ENCODE measurements around the gene GARNL3. TPM values are rescaled to one million over a fixed set of nuclear protein-coding genes. Genes with fewer than 3 reads are reported as not detected.

Gene GARNL3
- total RNA-seq, 1 experiment from 2014 or later, result 2.8 TPM

DNA sequence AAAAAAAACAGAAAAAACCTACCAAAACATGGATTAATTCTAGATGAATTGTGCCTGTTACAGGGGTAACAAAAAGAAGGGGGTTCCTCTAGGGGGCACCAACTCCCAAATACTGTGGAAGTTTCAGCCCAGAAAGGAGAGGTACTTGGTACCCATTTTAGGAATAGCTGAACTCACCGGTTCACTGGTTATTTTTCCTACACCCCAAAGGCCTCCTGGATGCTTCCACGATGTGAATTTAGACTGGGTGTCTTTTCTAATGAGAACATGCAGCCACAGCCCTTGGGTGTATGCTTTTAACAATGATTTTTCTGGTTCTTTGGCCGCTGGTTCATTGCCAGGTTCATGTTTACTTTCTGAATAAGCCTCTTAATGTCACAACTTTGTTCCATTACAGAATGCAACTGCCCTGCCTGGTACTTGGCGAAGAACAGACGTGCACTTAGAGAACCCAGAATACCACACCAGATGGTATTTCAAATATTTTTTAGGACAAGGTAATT, 46.7 kb downstream of the GARNL3 start:
- Mint-ChIP-seq H3K4me1 (ENCODE audit: low read depth, unreplicated experiment) (peaks cover 18% of the 10 kb centered on the region), H3K27ac (ENCODE audit: unreplicated experiment) (peak overlapping the region; percentile 10), H3K4me3 (ENCODE audit: low read depth, unreplicated experiment) (no peak overlapping the region), H3K27me3 (ENCODE audit: unreplicated experiment) (no peaks in the 10 kb centered on the region), H3K36me3 (ENCODE audit: insufficient read depth, unreplicated experiment) (no peaks in the 10 kb centered on the region), H3K9me3 (ENCODE audit: low read depth, unreplicated experiment) (no peaks in the 10 kb centered on the region)
- no TSS peak for BruUV-seq (replicated peaks)
- CTCF ChIA-PET, result interaction anchor here (1.7 kb wide), 1 partner anchor 10 kb away, joined by 5 read pairs; no protein-coding TSS in a partner anchor
- intact Hi-C loops (cut with micrococcal nuclease; ENCODE audit: unreplicated experiment), result no loop called here
- TF ChIP-seq, protein P1, sequence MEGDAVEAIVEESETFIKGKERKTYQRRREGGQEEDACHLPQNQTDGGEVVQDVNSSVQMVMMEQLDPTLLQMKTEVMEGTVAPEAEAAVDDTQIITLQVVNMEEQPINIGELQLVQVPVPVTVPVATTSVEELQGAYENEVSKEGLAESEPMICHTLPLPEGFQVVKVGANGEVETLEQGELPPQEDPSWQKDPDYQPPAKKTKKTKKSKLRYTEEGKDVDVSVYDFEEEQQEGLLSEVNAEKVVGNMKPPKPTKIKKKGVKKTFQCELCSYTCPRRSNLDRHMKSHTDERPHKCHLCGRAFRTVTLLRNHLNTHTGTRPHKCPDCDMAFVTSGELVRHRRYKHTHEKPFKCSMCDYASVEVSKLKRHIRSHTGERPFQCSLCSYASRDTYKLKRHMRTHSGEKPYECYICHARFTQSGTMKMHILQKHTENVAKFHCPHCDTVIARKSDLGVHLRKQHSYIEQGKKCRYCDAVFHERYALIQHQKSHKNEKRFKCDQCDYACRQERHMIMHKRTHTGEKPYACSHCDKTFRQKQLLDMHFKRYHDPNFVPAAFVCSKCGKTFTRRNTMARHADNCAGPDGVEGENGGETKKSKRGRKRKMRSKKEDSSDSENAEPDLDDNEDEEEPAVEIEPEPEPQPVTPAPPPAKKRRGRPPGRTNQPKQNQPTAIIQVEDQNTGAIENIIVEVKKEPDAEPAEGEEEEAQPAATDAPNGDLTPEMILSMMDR (IDR thresholded peaks at IDR 0.05; ENCODE audit: unreplicated experiment), result peak; percentile 24
- peak; percentile 47 for DNase-seq

DNA sequence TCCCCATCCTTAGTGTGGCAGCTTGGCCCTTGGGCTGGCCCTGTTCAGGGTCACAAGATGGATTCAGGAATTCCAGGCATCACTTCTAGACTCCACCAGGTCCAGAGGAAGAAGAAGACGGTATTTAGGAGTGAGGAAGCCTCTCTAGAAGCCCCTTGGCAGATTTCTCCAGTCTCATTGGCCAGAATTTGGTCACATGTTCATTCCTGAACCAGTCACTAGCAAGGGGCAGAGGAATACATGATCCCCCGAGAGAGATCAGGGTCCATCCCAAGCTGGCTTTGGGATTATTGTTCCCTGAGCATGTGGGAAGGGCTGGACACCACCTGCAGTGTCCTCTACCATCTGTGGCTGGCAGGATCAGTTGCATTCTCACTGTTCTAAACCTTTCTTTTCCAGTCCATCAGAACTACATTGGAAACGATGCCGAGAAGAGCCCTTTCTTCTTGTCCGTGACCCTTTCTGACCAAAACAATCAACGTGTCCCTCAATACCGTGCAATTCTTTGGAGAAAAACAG, 48.5 kb downstream of the GARNL3 start:
- no TSS peak for BruUV-seq (replicated peaks)
- CTCF ChIA-PET, result no interaction called here
- TF ChIP-seq, protein P1 (IDR thresholded peaks at IDR 0.05; ENCODE audit: unreplicated experiment), result no peak

DNA sequence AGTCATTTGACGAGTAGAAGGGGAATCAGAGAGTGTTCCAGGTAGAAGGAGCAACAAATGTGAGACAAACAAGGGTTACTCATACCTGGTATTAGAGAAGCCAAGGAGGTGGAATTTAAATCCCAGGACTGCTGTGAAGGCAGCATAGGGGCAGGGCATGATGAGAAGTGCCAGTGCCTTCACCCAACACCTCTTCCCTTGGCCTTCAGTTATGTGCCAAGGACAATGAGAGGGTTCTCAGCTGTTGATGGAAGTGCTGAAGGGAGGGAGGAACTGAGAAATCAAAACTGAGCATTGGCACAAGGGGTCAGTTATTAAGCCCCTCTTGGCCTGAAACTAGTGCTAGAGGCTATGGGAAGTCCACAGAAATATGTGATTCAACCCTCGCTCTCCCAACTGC, 50.3 kb downstream of the GARNL3 start:
- Mint-ChIP-seq H3K4me3 (ENCODE audit: low read depth, unreplicated experiment) (no peak overlapping the region), H3K27me3 (ENCODE audit: unreplicated experiment) (no peaks in the 10 kb centered on the region), H3K9me3 (ENCODE audit: low read depth, unreplicated experiment) (no peaks in the 10 kb centered on the region), H3K4me1 (ENCODE audit: low read depth, unreplicated experiment) (peaks cover 9% of the 10 kb centered on the region), H3K36me3 (ENCODE audit: insufficient read depth, unreplicated experiment) (no peaks in the 10 kb centered on the region), H3K27ac (ENCODE audit: unreplicated experiment) (no peak overlapping the region)
- CTCF ChIA-PET, result no interaction called here
- BruUV-seq (replicated peaks), result no TSS peak
- no peak for DNase-seq
- intact Hi-C loops (cut with micrococcal nuclease; ENCODE audit: unreplicated experiment), result no loop called here
- TF ChIP-seq, protein P1 (IDR thresholded peaks at IDR 0.05; ENCODE audit: unreplicated experiment), result no peak

More for the DNA sequence above, 48.5 kb downstream of the GARNL3 start:
- Mint-ChIP-seq H3K9me3 (ENCODE audit: low read depth, unreplicated experiment) (no peaks in the 10 kb centered on the region), H3K27me3 (ENCODE audit: unreplicated experiment) (no peaks in the 10 kb centered on the region), H3K4me1 (ENCODE audit: low read depth, unreplicated experiment) (peaks cover 16% of the 10 kb centered on the region), H3K36me3 (ENCODE audit: insufficient read depth, unreplicated experiment) (no peaks in the 10 kb centered on the region), H3K4me3 (ENCODE audit: low read depth, unreplicated experiment) (no peak overlapping the region), H3K27ac (ENCODE audit: unreplicated experiment) (no peak overlapping the region)
- intact Hi-C loops (cut with micrococcal nuclease; ENCODE audit: unreplicated experiment), result no loop called here
- DNase-seq, result no peak

DNA sequence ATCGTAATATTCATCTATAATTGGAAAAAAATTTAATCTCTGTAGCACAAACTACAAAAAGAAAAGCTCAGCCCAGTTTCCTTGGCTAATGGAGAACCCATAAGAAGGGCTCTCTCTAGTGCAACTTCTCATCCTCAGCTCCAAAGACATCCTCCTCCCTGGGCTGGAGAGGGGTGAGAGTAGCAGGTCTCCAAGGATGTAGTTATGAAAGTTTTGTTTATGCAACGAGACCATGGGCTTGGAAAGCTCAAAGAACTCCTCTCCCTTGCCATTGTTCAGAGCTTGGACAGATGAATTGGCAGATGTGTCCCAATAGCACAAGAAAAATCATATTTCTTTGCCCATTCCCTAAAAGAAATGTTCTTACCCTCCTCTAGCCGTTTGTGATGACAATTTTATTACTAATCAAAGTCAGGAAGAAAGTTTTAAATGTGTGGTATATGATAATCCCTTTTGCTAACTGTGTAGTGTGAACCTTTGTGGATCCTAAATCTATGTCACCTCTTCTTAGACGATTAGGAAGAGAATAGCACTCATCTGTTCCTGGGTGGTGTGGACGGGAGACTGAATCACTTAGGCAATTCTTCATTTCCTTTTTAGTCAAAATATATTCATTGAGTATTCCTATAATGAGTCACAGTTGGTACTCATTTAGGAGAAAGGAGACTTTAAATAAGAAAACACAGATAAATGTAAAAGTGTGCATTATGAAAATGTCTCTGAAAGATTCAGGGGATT, 52.2 kb downstream of the GARNL3 start:
- CTCF ChIA-PET, result no interaction called here
- Mint-ChIP-seq H3K4me3 (ENCODE audit: low read depth, unreplicated experiment) (no peak overlapping the region), H3K27me3 (ENCODE audit: unreplicated experiment) (no peaks in the 10 kb centered on the region), H3K9me3 (ENCODE audit: low read depth, unreplicated experiment) (no peaks in the 10 kb centered on the region), H3K36me3 (ENCODE audit: insufficient read depth, unreplicated experiment) (no peaks in the 10 kb centered on the region), H3K4me1 (ENCODE audit: low read depth, unreplicated experiment) (peaks cover 9% of the 10 kb centered on the region), H3K27ac (ENCODE audit: unreplicated experiment) (no peak overlapping the region)
- TF ChIP-seq, protein P1 (IDR thresholded peaks at IDR 0.05; ENCODE audit: unreplicated experiment), result no peak
- intact Hi-C loops (cut with micrococcal nuclease; ENCODE audit: unreplicated experiment), result no loop called here
- no TSS peak for BruUV-seq (replicated peaks)
- DNase-seq, result no peak
